HEK293 (cell line): ENCODE data around the gene BCL2.
A peak's percentile ranks its signal among the peaks of the same experiment; 100 is the strongest.

Experiments
- FEZF1 ChIP-seq: fragments of 450-650 bp; formaldehyde crosslinking; IDR thresholded peaks from 2 replicates; pipeline ENCODE4 v1.5.1; 2016; ENCODE audit warnings: missing biosample characterization, missing genetic modification characterization
- GFI1B ChIP-seq: fragments of 450-650 bp; formaldehyde crosslinking; IDR thresholded peaks from 2 replicates; pipeline ENCODE4 v1.5.1; 2016; ENCODE audit warnings: missing biosample characterization, missing genetic modification characterization
- GLIS2 ChIP-seq: fragments of 450-650 bp; formaldehyde crosslinking; IDR thresholded peaks from 2 replicates; pipeline ENCODE4 v1.5.1; 2016; ENCODE audit warnings: missing biosample characterization, missing genetic modification characterization
- IKZF3 ChIP-seq: fragments of 450-650 bp; IDR thresholded peaks from 2 replicates; pipeline ENCODE4 v1.5.0; 2018; ENCODE audit warnings: missing biosample characterization, mild to moderate bottlenecking, missing genetic modification characterization, moderate library complexity
- PATZ1 ChIP-seq: fragments of 450-650 bp; formaldehyde crosslinking; IDR thresholded peaks from 2 replicates; pipeline ENCODE4 v1.5.1; 2016; ENCODE audit warnings: missing biosample characterization, missing genetic modification characterization
- SCRT1 ChIP-seq: fragments of 450-650 bp; formaldehyde crosslinking; IDR thresholded peaks from 2 replicates; pipeline ENCODE4 v1.5.1; 2016; ENCODE audit warnings: missing biosample characterization, missing genetic modification characterization, borderline replicate concordance
- ZFP37 ChIP-seq: fragments of 450-650 bp; formaldehyde crosslinking; IDR thresholded peaks from 2 replicates; pipeline ENCODE4 v1.5.1; 2016; ENCODE audit warnings: missing biosample characterization, missing genetic modification characterization
- ZNF133 ChIP-seq: fragments of 450-650 bp; formaldehyde crosslinking; IDR thresholded peaks from 2 replicates; pipeline ENCODE4 v1.5.1; 2016; ENCODE audit warnings: missing biosample characterization, missing genetic modification characterization
- ZNF157 ChIP-seq: fragments of 450-650 bp; formaldehyde crosslinking; IDR thresholded peaks from 2 replicates; pipeline ENCODE4 v1.5.1; 2016; ENCODE audit warnings: missing biosample characterization, missing genetic modification characterization
- ZNF16 ChIP-seq: fragments of 450-650 bp; formaldehyde crosslinking; IDR thresholded peaks from 2 replicates; pipeline ENCODE4 v1.5.1; 2016; ENCODE audit warnings: low read depth, missing biosample characterization, missing genetic modification characterization
- ZNF169 ChIP-seq: fragments of 450-650 bp; formaldehyde crosslinking; IDR thresholded peaks from 2 replicates; pipeline ENCODE4 v1.5.1; 2016; ENCODE audit warnings: missing biosample characterization, missing genetic modification characterization
- ZNF202 ChIP-seq: fragments of 450-650 bp; formaldehyde crosslinking; IDR thresholded peaks from 2 replicates; pipeline ENCODE4 v1.5.1; 2016; ENCODE audit warnings: missing biosample characterization, missing genetic modification characterization, borderline replicate concordance
- ZNF248 ChIP-seq: fragments of 450-650 bp; formaldehyde crosslinking; IDR thresholded peaks from 2 replicates; pipeline ENCODE4 v1.5.1; 2017; ENCODE audit warnings: missing biosample characterization, missing genetic modification characterization
- ZNF335 ChIP-seq: fragments of 450-650 bp; formaldehyde crosslinking; conservative IDR thresholded peaks from 2 replicates; pipeline ENCODE4 v1.5.1; 2016; ENCODE audit warnings: missing biosample characterization, missing genetic modification characterization
- ZNF398 ChIP-seq: fragments of 450-650 bp; formaldehyde crosslinking; IDR thresholded peaks from 2 replicates; pipeline ENCODE4 v1.5.1; 2017; ENCODE audit warnings: missing biosample characterization, missing genetic modification characterization
- ZNF521 ChIP-seq: fragments of 450-650 bp; formaldehyde crosslinking; IDR thresholded peaks from 2 replicates; pipeline ENCODE4 v1.5.1; 2017; ENCODE audit warnings: missing biosample characterization, mild to moderate bottlenecking, missing genetic modification characterization
- ZNF529 ChIP-seq: fragments of 450-650 bp; formaldehyde crosslinking; IDR thresholded peaks from 2 replicates; pipeline ENCODE4 v1.5.1; 2017; ENCODE audit warnings: missing genetic modification characterization, missing biosample characterization; ENCODE audit not compliant: insufficient replicate concordance
- ZNF549 ChIP-seq: fragments of 450-650 bp; IDR thresholded peaks from 2 replicates; pipeline ENCODE4 v1.5.1; 2018; ENCODE audit warnings: missing biosample characterization, missing genetic modification characterization, mild to moderate bottlenecking, inconsistent platforms, moderate library complexity
- ZNF580 ChIP-seq: fragments of 450-650 bp; formaldehyde crosslinking; IDR thresholded peaks from 2 replicates; pipeline ENCODE4 v1.5.1; 2016; ENCODE audit warnings: missing biosample characterization, missing genetic modification characterization
- ZNF600 ChIP-seq: fragments of 450-650 bp; formaldehyde crosslinking; IDR thresholded peaks from 2 replicates; pipeline ENCODE4 v1.5.1; 2016; ENCODE audit warnings: missing biosample characterization, missing genetic modification characterization
- ZNF624 ChIP-seq: fragments of 450-650 bp; formaldehyde crosslinking; IDR thresholded peaks from 2 replicates; pipeline ENCODE4 v1.5.1; 2017; ENCODE audit warnings: missing biosample characterization, missing genetic modification characterization
- ZNF654 ChIP-seq: fragments of 450-650 bp; formaldehyde crosslinking; IDR thresholded peaks from 2 replicates; pipeline ENCODE4 v1.5.1; 2016; ENCODE audit warnings: low read depth, missing biosample characterization, missing genetic modification characterization
- ZNF660 ChIP-seq: fragments of 450-650 bp; IDR thresholded peaks from 2 replicates; pipeline ENCODE4 v1.5.1; 2018; ENCODE audit warnings: missing biosample characterization, mild to moderate bottlenecking, missing genetic modification characterization
- ZNF777 ChIP-seq: fragments of 450-650 bp; formaldehyde crosslinking; IDR thresholded peaks from 2 replicates; pipeline ENCODE4 v1.5.1; 2017; ENCODE audit warnings: missing biosample characterization, missing genetic modification characterization, borderline replicate concordance
- ZNF785 ChIP-seq: fragments of 450-650 bp; formaldehyde crosslinking; IDR thresholded peaks from 2 replicates; pipeline ENCODE4 v1.5.1; 2016; ENCODE audit warnings: missing biosample characterization, missing genetic modification characterization
- ZNF792 ChIP-seq: fragments of 450-650 bp; formaldehyde crosslinking; IDR thresholded peaks from 2 replicates; pipeline ENCODE4 v1.5.1; 2016; ENCODE audit warnings: missing biosample characterization, missing genetic modification characterization
- ZSCAN23 ChIP-seq: fragments of 450-650 bp; formaldehyde crosslinking; IDR thresholded peaks from 2 replicates; pipeline ENCODE4 v1.5.1; 2016; ENCODE audit warnings: missing biosample characterization, missing genetic modification characterization
- TF ChIP-seq, protein P1 (sequence below): fragments of 450-650 bp; formaldehyde crosslinking; IDR thresholded peaks from 2 replicates; pipeline ENCODE4 v1.5.1; 2016; ENCODE audit warnings: missing biosample characterization, missing genetic modification characterization
- TF ChIP-seq, protein P2 (sequence below): fragments of 450-650 bp; formaldehyde crosslinking; IDR thresholded peaks from 2 replicates; pipeline ENCODE4 v1.5.1; 2016; ENCODE audit warnings: missing biosample characterization, missing genetic modification characterization
- TF ChIP-seq, protein P3 (sequence below): fragments of 450-650 bp; IDR thresholded peaks from 2 replicates; pipeline ENCODE4 v1.5.1; 2018; ENCODE audit warnings: missing biosample characterization, mild to moderate bottlenecking, missing genetic modification characterization

BCL2 gene

DNA sequence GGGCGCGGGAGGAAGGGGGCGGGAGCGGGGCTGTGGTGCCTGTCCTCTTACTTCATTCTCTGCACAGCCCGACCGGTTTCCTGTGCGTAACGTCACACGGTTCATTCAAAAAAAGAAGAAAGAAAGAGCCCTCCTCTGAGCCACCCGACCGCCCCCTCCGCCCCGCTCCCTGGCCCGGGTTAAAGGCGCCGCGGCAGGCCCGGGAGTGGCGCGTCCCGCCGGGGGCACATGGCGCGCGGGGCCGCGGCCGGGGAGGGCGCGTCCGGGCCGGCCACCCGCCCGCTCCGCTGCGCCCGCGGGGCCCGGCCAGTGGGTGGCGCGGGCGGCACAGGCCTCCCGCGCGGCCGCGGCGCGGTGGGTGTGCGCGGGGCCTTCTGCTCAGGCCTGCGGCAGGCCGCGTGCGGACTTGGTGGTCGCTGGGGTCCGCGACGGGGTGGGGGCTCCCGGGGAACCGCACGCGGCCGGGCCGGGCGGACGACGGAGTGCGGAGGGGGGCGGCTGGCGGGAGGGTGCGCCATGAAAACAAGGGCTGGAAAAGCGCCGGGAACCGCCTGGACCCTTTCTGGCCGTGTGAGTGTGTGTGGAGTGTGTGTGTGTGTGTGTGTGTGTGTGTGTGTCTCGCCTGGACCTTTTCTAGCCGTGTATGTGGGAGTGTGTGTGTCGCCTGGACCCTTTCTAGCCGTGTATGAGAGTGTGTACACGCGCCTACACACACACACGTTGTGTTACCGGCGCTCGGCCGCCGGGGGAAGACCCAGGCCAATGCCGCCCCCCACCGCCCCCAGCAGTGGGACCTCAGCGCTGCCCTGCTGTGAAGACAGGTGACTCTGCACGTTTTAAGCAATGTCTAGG is 780 bp upstream of the BCL2 start (continued):
- TF ChIP-seq ZNF549 (tag by site-specific recombination) (no peak), ZNF654 (no peak), ZNF398 (peak; percentile 72), ZNF335 (tag by site-specific recombination) (peak; percentile 79), ZFP37 (tag by site-specific recombination) (0 out of 2 replicates have a peak, but pooled peaks have one; percentile 59), ZNF521 (no peak), ZNF529 (no peak), ZNF580 (no peak), IKZF3 (no peak), ZNF777 (tag by site-specific recombination) (no peak), ZNF248 (no peak), ZNF157 (tag by site-specific recombination) (0 out of 2 replicates have a peak, but pooled peaks have one; percentile 24), PATZ1 (tag by site-specific recombination) (peak; percentile 58), ZNF600 (tag by site-specific recombination) (no peak), FEZF1 (tag by site-specific recombination) (peak; percentile 23; the same call in 1 of the 2 replicates), ZNF785 (tag by site-specific recombination) (0 out of 2 replicates have a peak, but pooled peaks have one; percentile 62), ZNF169 (tag by site-specific recombination) (no peak), ZNF624 (no peak), SCRT1 (tag by site-specific recombination) (no peak), ZNF660 (no peak), GFI1B (tag by site-specific recombination) (no peak), GLIS2 (tag by site-specific recombination) (peak; percentile 70), ZNF202 (tag by site-specific recombination) (0 out of 2 replicates have a peak, but pooled peaks have one; percentile 8), ZNF133 (tag by site-specific recombination) (no peak), ZNF792 (tag by site-specific recombination) (no peak), ZNF16 (no peak), ZSCAN23 (no peak)
- TF ChIP-seq, protein P1, sequence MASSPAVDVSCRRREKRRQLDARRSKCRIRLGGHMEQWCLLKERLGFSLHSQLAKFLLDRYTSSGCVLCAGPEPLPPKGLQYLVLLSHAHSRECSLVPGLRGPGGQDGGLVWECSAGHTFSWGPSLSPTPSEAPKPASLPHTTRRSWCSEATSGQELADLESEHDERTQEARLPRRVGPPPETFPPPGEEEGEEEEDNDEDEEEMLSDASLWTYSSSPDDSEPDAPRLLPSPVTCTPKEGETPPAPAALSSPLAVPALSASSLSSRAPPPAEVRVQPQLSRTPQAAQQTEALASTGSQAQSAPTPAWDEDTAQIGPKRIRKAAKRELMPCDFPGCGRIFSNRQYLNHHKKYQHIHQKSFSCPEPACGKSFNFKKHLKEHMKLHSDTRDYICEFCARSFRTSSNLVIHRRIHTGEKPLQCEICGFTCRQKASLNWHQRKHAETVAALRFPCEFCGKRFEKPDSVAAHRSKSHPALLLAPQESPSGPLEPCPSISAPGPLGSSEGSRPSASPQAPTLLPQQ (tag by site-specific recombination), result peak; percentile 18; the same call in 1 of the 2 replicates
- TF ChIP-seq, protein P2, sequence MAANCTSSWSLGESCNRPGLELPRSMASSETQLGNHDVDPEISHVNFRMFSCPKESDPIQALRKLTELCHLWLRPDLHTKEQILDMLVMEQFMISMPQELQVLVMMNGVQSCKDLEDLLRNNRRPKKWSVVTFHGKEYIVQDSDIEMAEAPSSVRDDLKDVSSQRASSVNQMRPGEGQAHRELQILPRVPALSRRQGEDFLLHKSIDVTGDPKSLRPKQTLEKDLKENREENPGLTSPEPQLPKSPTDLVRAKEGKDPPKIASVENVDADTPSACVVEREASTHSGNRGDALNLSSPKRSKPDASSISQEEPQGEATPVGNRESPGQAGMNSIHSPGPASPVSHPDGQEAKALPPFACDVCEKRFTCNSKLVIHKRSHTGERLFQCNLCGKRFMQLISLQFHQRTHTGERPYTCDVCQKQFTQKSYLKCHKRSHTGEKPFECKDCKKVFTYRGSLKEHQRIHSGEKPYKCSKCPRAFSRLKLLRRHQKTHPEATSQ (tag by site-specific recombination), result no peak
- TF ChIP-seq, protein P3, sequence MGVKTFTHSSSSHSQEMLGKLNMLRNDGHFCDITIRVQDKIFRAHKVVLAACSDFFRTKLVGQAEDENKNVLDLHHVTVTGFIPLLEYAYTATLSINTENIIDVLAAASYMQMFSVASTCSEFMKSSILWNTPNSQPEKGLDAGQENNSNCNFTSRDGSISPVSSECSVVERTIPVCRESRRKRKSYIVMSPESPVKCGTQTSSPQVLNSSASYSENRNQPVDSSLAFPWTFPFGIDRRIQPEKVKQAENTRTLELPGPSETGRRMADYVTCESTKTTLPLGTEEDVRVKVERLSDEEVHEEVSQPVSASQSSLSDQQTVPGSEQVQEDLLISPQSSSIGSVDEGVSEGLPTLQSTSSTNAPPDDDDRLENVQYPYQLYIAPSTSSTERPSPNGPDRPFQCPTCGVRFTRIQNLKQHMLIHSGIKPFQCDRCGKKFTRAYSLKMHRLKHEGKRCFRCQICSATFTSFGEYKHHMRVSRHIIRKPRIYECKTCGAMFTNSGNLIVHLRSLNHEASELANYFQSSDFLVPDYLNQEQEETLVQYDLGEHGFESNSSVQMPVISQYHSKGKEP (tag by site-specific recombination), result no peak
